Aorta (tissue), 5 donors: ENCODE measurements around the gene ADCY10. TPM values are rescaled to one million over a fixed set of nuclear protein-coding genes. Genes with fewer than 3 reads are reported as not detected.
"Not testable (repeated sequence)": the region's sequence is repeated elsewhere in the genome, so short reads cannot be mapped to it uniquely, and the experiment has no call there.

Source experiments
- ATAC-seq: fragments of 200-7000 bp; cut with Tn5 transposase; one replicate; pipeline ENCODE4 v1.9.1; 2022; ENCODE audit warnings: moderate library complexity; ENCODE audit not compliant: low FRiP score
- DNase-seq, 2 donors: peaks; one replicate each; pipeline ENCODE4 v3.0.0-alpha.2; 2020
- H3K27ac ChIP-seq, 2 donors: one replicate each; pipeline ENCODE4 v1.5.1; 2013; ENCODE audit warnings: low read length in 2 of 2, mild to moderate bottlenecking in 2 of 2, moderate library complexity in 2 of 2, control low read depth in 1 of 2, inconsistent platforms in 1 of 2, low read depth in 1 of 2
- H3K27me3 ChIP-seq, 2 donors: one replicate each; pipeline ENCODE4 v1.6.1; 2013; ENCODE audit warnings: control low read depth in 1 of 2, low read length in 1 of 2, mild to moderate bottlenecking in 1 of 2, moderate library complexity in 1 of 2; ENCODE audit not compliant: insufficient read depth in 2 of 2, control insufficient read depth in 1 of 2
- H3K36me3 ChIP-seq, 2 donors: one replicate each; pipeline ENCODE4 v1.6.1; 2013; ENCODE audit warnings: control low read depth in 1 of 2, low read length in 1 of 2, mild to moderate bottlenecking in 1 of 2; ENCODE audit not compliant: insufficient read depth in 2 of 2, control insufficient read depth in 1 of 2
- H3K4me1 ChIP-seq, 2 donors: one replicate each; pipeline ENCODE4 v1.6.1; 2013; ENCODE audit warnings: low read length in 2 of 2, control low read depth in 1 of 2, mild to moderate bottlenecking in 1 of 2, moderate library complexity in 1 of 2; ENCODE audit not compliant: insufficient read depth in 2 of 2, control insufficient read depth in 1 of 2
- H3K4me3 ChIP-seq, 2 donors: one replicate each; pipeline ENCODE4 v1.5.1; 2013; ENCODE audit warnings: low read length in 2 of 2, control low read depth in 1 of 2, mild to moderate bottlenecking in 1 of 2
- H3K9me3 ChIP-seq: one replicate; pipeline ENCODE4 v1.6.1; 2013; ENCODE audit warnings: mild to moderate bottlenecking, low read length; ENCODE audit not compliant: control insufficient read depth
- WGBS, 2 donors: extraction: QIAGEN DNeasy Blood & Tissue Kit; methylation state at CpG; one replicate each; pipeline ENCODE4 v1.1.7; 2013; 5-methylcytosine and 5-hydroxymethylcytosine counted together
- intact Hi-C, 2 donors: fragments of 100-400 bp; cut with DNase I; formaldehyde crosslinking; loops; one replicate each; pipeline versions ENCODE4 v1.14.2 to v1.15.0; 2022
- polyA plus RNA-seq, 2 donors: library from polyadenylated mRNA; stranded (reverse); fragments of 200-250 nt; gene quantifications; one replicate each; pipeline ENCODE4 v1.2.3, GENCODE V29; 2013
- total RNA-seq, 2 donors: library from RNA; stranded (reverse); fragmentation: NEBNext Ultra II Directional; extraction: Animal tissue kit (Norgen Biotek cat#: 25700); gene quantifications; one replicate each; pipeline ENCODE4 v1.2.1, GENCODE V29; 2021
- donor health status: healthy with polysubstance abuse.
- donor health status: Bipolar disorder and iron deficiency.
- donor health status: DM: no; HTN: no; CAD: no.
- donor health status: DM: no; HTN: no; CAD: no.
- donor health status: DM: yes; HTN: yes; CAD: no.

Gene ADCY10
- total and polyA plus RNA-seq, 4 donors, result 0.13 to 0.24 (median 0.16) TPM

DNA sequence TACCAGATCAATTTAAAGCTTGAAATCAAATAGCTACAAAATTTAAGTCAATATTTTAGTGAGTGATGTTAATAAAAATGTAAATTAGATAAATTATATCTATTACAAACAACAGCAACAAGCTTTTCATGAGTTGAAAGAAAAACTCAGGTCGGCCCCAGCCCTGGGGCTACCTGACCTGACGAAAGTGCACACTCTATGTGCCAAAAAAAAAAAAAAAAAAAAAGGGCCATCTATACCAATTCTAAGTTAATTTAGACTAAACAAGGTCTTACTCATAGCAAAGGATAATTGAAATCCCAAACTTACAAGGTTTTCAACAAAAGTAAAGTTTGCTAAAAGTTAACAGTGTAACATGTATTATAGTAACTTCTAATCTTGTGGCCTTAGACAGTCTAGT lies 47.6 kb downstream of the ADCY10 start:
- H3K27me3 ChIP-seq, H3K4me3 ChIP-seq, H3K4me1 ChIP-seq, ATAC-seq, H3K27ac ChIP-seq, intact Hi-C loops, H3K9me3 ChIP-seq, DNase-seq, H3K36me3 ChIP-seq: not testable (repeated sequence)
- 100% methylated on average over 2 of the region's 2 CpGs for WGBS, 2 donors

DNA sequence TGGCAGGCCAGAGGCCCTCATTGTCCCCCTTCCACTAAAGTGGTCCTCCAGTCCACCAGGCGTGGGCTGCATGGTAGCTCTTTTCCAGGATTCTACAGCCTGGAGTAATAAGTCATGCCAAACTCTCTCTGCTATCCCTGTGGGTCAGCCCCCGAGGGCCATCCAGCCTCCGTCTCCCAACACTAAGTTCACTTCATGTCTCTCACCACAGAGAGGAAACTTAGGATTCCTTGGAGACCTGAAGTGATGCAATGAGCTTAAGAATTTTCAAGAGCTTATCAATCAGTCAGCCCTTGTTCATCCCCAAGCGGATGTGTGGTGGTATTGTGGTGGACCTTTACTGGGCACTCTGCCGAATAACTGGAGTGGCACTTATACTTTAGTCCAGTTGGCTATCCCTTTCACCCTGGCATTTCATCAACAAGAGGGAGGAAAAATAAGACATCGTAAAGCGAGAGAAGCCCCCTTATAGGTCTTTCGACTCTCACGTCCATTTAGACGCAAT lies 48.1 kb downstream of the ADCY10 start:
- H3K9me3 ChIP-seq, H3K36me3 ChIP-seq, H3K27me3 ChIP-seq, DNase-seq, H3K4me3 ChIP-seq, intact Hi-C loops, H3K4me1 ChIP-seq, H3K27ac ChIP-seq, ATAC-seq: not testable (repeated sequence)
- WGBS, 2 donors, result 96 to 98% methylated on average over 10 of the region's 10 CpGs

DNA sequence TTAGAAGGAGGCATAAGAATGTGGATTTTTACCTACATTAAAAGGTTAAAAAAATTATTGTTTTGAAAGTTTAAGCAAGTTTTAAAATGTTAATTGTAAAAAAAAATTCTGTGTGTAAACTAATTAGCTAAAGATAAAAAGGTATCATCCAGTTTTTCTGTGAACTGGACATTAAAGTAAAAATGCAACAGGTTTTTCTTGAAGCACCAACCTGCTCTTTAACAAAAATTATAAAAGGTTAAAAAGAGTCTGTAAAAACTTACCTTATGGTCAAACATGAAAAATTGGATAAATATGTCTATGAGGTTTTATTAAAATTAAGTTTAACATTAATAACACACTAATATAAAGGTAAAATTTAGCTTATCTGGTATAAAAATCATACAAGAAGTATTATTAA lies 48.7 kb downstream of the ADCY10 start:
- ATAC-seq, H3K4me1 ChIP-seq, H3K4me3 ChIP-seq, H3K27ac ChIP-seq, intact Hi-C loops, H3K9me3 ChIP-seq, H3K27me3 ChIP-seq, H3K36me3 ChIP-seq, DNase-seq: not testable (repeated sequence)

DNA sequence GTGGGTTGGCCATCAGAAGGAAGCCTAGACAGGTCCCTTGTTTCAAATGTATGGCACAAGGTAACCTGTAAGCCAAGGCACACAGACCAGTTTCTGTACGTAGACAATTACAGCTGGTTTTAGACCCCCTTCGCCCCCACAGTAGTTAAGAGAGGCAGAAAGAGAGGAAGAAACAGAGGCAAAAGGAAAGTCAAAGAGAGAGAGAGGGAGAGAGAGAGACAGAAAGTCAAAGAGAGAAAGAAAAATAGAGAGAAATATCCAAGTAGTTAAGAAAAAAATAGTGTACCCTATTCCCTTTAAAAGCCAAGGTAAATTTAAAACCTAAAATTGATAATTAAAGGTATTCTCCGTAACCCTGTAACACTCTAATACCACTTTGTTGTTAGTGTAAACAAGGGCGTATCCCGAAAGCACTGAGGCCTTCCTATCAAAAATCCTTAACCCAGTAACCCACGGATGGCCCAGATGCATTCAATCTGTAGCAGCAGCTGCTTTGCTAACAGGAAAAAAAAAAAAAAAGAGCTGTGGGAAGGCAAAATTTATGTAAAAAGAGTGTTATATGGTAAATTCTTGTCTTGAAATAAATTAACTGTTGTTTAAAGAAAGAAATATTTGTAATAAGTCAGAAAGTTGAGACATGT lies 49.4 kb downstream of the ADCY10 start:
- H3K4me3 ChIP-seq, result no peak overlapping the region
- ATAC-seq, result no peak
- no peak for DNase-seq
- no peaks in the 10 kb centered on the region for H3K27me3 ChIP-seq
- H3K9me3 ChIP-seq, result no peaks in the 10 kb centered on the region
- H3K27ac ChIP-seq, result no peak overlapping the region
- H3K4me1 ChIP-seq, result no peaks in the 10 kb centered on the region
- 93 to 95% methylated on average over 6 of the region's 6 CpGs for WGBS, 2 donors
- H3K36me3 ChIP-seq, result no peaks in the 10 kb centered on the region
- intact Hi-C loops, result no loop called here

DNA sequence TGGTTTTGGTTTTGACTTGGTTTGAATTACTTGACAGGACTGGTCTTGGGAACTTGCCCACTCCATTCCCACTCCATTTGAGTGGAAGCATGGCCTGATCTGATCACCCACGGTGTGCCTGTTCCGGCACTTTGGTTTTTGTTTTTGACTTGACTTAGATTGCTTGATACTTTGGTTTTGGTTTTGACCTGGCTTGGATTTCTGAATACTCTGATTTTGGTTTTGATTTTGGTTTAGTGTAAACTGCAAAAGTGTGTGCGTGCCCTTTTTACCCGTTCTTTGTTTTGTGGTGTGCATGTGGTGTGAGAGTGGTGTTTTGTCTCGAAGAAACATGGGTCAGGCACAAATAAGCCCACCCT lies 50.0 kb downstream of the ADCY10 start:
- Histone ChIP-seq H3K27ac (no peak overlapping the region), H3K36me3 (no peaks in the 10 kb centered on the region), H3K9me3 (no peaks in the 10 kb centered on the region), H3K27me3 (no peaks in the 10 kb centered on the region), H3K4me1 (no peaks in the 10 kb centered on the region), H3K4me3 (no peak overlapping the region)
- WGBS, 2 donors, result 96 to 98% methylated on average over 5 of the region's 5 CpGs
- DNase-seq (no peak), ATAC-seq (no peak)
- intact Hi-C loops, result no loop called here

DNA sequence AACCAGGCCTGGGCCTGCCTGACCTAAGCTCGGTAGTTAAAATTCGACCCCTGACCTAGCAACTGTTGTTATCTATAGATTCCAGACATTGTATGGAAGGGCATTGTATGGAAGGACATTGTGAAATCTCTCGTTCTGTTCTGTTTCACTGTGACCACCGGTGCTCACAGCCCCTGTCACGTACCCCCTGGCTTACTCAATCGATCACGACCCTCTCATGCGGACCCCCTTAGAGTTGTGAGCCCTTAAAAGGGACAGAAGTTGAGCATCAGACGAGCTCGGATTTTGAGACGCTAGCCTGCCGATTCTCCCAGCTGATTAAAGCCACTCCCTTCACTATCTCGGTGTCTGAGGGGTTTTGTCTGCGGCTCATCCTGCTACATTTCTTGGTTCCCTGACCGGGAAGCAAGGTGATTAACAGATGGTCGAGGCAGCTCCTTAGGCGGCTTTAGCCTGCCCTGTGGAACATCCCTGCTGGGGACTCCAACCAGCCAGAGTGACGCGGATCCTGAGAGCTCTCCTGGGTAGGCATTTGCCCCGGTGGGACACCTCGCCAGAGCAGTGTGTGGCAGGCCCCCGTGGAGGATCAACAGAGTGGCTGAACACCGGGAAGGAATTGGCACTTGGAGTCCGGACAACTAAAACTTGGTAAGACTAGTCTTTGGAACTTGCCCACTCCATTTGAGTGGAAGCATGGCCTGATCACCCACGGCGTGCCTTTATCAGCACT lies 50.6 kb downstream of the ADCY10 start:
- intact Hi-C loops, DNase-seq, H3K4me3 ChIP-seq, H3K4me1 ChIP-seq, ATAC-seq, H3K27ac ChIP-seq, H3K36me3 ChIP-seq, H3K9me3 ChIP-seq, H3K27me3 ChIP-seq: not testable (repeated sequence)
- 94 to 97% methylated on average over 26 of the region's 26 CpGs for WGBS, 2 donors

DNA sequence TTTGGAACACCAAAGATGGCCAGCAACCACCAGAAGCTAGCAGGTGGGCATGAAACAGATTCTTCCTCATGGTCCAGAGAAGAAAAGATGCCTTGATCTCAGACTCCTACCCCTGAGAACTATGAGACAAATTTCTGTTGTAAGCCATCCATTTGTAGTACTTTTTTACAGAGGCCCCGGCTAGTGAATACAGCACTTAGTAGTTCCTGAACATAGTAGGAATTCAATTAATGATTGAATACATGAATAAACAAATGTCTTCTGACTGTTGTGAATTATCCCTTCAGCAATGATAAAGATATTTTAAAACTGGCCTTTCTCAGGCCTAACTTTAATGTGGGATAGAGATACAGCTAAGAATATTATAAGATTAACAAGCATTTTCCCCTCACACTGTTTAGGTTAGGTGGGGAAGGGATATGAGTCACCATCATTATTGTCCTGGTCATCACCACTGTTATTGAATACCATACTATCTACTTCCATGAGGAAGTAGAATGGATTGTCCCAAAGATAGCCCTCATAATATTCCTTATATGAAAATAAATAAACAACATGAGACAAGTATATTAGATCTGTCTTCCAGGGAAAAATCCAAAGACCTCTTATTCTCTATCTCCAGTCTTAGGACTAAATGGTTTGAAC lies 51.4 kb downstream of the ADCY10 start:
- no peak overlapping the region for H3K4me3 ChIP-seq
- H3K4me1 ChIP-seq, result no peaks in the 10 kb centered on the region
- no peaks in the 10 kb centered on the region for H3K27me3 ChIP-seq
- ATAC-seq (no peak), DNase-seq (no peak)
- H3K36me3 ChIP-seq, result no peaks in the 10 kb centered on the region
- WGBS, 2 donors, result 99 to 100% methylated on average over 1 of the region's 1 CpG
- H3K9me3 ChIP-seq, result no peaks in the 10 kb centered on the region
- intact Hi-C loops, result no loop called here
- no peak overlapping the region for H3K27ac ChIP-seq

DNA sequence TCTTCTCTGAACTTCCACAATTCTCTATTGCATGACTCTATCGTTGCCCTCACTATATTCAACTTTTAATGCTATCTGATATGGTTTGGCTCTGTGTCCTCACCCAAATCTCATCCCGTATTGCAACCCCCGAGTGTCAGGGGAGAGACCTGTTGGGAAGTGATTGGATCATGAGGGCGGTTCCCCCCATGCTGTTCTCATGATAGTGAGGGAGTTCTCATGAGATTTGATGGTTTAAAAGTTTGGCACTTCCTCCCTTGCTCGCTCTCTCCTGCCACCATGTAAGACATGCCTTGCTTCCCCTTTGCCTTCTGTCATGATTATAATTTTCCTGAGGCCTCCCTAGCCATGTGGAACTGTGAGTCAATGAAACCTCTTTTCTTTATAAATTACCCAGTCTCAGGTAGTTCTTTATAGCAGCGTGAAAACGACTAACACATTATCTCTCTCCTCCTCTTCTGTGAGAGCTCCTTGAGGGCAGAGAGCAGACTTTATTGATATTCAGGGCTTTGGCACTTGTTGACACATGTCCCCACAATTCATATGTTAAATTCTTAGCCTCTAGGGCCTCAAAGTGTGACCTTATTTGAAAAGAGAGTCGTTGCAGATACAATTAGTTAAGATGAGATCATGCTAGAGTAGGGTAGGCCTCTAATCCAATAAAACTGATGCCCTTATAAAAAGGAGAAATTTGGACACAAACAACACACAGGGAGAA lies 52.1 kb downstream of the ADCY10 start:
- WGBS, 2 donors, result 83 to 87% methylated on average over 8 of the region's 8 CpGs
- Histone ChIP-seq H3K36me3 (no peaks in the 10 kb centered on the region), H3K27me3 (no peaks in the 10 kb centered on the region), H3K9me3 (no peaks in the 10 kb centered on the region), H3K4me3 (no peak overlapping the region), H3K27ac (no peak overlapping the region), H3K4me1 (no peaks in the 10 kb centered on the region)
- DNase-seq, result no peak
- intact Hi-C loops, result no loop called here
- ATAC-seq, result no peak
